COLO668 (cell line): ENCODE data around the gene TFCP2.
A peak's percentile ranks its signal among the peaks of the same experiment; 100 is the strongest.

Source experiments
- DNase-seq: peaks from one replicate; lab custom pipeline; 2025; ENCODE audit not compliant: unreplicated experiment; lab: John Stamatoyannopoulos, UW

TFCP2 gene

DNA sequence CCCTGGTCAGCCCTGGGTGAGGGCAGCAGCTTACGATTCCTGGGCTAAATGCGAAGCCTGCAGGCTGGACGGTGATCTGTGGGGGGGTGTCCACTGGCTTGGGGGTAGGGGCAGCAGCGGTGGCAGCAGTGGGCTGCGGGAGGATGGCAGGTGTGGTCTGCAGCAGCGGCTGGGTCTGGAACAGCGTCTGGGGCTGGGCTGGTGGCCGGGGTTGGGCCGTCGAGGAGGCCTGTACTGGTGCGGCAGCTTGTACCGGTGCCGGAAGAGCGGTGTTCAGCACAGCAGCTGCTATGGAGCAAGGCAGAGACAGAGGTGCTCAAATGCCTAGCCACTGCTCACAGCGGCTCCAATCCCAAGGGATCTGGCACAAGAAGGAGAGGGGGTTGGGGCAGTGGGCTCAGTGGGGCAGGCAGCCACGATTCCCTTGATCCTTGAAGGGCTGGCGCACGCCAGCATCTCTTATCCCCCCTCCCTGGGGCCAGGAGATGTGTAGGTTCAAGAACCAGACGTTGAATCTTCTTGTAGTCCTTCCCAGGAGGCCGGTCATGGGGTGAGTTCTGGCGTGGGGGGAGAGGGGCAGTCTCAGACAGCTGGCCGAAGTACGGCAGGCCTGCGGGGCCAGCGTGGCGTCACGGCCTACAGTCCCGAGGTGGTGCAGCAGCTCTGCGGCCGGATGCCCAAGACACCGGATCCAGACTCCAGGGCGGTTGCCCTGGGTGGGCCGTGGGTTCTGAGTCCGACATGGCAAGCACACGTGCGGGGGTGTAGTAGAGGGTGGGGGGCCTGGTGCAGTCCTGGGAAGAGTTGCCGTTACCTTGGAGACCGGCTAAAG is 25.0 kb upstream of the TFCP2 start:
- DNase-seq, result no peak

DNA sequence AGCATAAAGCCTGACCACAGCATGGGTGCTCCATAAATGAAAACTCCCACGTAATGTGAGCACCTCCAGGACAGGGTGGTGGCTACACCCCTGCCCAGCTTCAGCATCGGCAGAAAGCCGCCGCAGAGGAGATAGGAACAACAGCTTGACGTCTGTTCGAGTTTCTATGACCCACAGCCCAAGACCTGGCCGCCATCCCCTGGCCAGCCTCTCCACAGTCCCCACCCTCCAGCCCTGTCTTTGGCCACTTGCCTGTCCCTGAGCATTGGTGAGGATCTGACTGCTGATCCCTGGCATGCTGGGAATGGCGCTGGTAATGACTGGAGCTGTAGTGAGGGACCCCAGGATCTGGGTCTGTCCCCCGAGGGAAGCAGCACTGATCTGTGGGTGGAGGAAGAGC is 23.6 kb upstream of the TFCP2 start:
- DNase-seq, result no peak

GRCh38 chr12:51195841-51196240 is 22.9 kb upstream of the TFCP2 start:
- DNase-seq, result no peak

DNA sequence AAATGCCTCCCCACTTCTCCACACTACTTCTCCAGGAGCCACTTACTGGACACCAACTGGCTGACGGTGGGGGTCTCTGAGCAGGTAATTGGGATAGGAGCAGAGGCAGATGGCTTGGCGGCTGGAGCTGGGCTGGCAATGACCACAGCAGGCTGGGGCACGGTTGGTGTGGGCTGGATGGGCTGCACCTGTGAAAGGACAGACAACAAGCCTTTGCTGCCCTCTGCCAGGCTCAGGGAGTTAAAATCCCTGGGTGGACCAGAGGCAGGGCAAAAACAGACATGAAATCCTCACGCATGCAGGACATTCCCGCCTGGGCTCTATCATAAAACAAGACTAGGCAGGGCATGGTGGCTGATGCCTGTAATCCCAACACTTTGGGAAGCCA is 19.3 kb upstream of the TFCP2 start:
- no peak for DNase-seq

DNA sequence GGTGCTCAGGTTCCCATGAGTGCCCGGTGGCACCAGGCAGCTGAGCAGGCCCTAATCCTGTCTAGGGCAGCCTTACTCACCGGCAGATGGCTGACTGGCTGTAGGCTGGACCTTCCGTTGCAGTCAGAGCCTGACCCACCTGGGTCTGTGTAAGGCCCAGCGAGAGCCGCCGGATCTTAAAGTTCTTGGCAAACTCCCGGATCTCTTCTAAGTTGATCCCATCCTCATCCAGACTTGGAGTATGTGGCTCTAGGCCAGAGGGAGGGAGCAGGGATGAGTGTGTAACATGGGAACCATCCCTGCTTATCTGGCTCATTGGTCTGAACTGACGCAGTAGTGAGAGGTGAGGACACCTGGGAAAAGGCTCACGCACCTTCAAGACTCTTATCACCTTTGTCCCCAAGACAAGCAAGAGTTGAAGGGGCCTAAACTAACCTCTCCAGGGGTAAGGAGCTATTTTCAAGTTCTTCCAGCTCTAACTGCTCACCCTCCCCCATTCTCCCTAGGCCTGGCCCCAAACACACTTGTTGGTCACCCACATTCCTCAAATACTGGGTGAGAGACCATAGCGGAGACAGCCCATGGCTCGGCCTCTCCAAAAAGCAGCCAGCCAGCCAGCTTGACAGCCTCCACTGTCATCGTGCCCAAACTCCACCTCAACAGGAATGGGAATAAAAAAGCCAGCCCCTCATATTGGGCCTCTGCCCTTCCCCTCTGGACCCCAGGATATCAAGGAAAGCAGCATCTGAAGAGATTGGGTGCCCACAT is 18.8 kb upstream of the TFCP2 start:
- no peak for DNase-seq

GRCh38 chr12:51190820-51191219 is 17.9 kb upstream of the TFCP2 start:
- no peak for DNase-seq

- no peak for DNase-seq
Measured at GRCh38 chr12:51189790-51190355, 16.9 kb upstream of the TFCP2 start.

GRCh38 chr12:51188359-51189051 is 15.6 kb upstream of the TFCP2 start:
- no peak for DNase-seq

DNA sequence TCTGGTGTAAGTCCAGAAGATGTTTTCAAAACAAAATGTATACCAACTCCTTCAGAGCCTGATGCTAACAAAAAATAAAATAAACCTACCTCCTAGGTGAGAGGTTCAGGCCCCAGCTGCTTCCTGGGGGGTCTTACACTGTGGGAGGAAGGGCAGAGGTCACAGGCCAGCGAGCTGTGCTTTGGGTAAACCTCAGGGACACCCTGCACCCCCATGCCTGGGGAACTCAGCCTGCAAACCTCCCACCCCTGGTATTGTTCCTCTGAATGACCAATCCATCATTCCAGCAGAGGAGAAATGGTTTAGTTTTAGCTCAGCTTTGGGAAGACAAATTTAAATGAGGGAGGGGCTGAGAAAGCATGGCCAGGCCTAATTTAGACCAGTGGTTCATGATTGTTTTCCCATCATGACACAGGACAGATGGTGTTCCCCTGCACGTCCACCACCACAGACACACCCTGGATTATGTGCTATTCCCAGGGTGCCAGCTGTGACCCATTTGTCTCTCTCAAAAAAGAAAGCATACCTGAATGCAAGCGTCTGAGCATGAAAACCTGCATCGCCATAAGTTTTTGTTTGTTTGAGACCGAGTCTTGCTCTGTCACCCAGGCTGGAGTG is 14.5 kb upstream of the TFCP2 start:
- DNase-seq, result no peak

DNA sequence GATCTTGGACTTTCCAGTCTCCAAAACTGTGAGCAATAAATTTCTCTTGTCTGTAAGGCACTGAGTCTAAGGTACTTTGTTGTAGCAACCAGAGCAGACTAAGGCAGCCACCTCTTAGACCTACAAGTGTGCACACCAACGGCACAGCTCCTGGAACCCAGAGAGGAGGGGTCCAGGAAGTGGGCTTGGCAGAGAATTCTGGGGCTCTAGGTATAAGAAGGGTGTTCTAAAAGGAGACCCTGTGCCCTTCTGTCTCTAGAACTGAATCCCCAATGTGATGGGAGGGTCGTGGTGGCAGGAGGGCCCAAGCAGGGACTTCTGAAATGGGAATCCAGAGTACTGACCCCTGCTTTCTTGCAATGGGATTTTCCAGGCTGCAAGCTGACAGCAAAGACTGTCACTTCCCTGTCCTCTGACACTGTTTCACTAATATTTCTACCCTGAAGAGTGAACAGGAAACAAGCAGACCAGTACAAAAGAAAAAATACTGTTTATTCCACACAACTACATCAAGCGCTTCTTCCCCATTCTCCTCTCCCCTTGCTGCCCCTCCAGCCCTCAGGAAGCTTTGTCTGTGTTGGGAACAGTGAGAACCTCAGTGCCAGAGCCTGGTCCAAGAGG is 13.6 kb upstream of the TFCP2 start:
- no peak for DNase-seq

DNA sequence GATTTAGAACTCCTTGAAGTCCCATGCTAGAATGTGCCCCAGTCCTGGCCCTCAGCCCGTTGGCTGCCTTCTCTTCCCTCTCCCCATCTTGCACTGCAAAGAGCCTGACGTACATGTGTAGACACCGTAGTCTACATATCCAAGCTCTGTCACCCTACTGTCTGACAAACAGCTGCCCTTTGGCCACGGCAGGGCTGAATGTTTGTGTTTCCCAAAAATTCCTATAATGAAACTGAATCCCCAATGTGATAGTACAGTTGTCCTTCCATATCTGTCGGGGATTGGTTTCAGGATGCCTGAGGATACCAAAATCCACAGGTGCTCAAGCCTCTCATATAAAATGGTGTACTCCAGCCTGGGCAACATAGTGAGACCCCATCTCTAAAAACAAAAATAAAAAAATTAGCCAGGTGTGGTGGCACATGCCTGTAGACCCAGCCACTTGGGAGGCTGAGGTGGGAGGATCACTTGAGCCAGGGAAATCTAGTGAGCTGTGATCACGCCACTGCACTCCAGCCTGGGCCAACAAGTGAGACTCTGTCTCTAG is 12.3 kb upstream of the TFCP2 start:
- no peak for DNase-seq

GRCh38 chr12:51183816-51184215 is 10.9 kb upstream of the TFCP2 start:
- peak; percentile 75 for DNase-seq

DNA sequence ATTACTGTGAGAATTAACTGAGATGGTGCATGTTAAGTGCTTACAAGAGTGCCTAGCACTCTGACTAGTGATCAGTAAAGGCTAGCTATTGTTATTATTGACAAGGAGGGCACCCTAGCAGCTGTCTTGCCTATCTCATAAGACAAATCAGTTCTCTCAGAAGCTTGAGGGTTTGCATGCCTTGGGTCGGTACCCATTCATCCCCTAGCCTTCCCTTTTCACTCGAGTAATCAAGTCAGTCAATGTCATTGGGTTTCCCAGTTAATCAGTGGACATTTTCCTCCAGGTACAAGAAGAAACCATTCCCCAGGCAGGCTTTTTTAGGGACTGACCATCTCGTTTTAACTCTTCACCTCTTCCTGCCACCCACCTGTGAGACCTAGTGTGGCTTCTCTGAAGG is 10.4 kb upstream of the TFCP2 start:
- no peak for DNase-seq

- no peak for DNase-seq
Measured at GRCh38 chr12:51181558-51181957, 8.6 kb upstream of the TFCP2 start.

DNA sequence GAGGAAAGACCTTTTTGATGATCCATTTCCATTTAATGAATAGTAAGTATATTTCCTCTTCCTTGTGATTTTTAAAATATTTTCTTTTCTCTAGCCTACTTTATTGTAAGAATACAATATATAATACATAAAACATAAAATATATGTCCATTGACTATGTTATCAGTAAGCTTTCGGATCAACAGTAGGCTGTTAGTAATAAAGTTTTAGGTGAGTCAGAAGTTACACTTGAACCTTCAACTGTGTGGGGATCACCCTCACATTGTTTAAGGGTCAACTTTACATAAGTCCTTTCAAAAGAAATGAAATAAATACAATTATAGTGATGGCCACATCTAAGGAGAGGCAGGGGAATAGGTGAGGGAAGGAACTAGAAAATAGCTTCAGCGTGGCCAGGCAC is 5.0 kb upstream of the TFCP2 start:
- DNase-seq, result no peak

GRCh38 chr12:51174501-51174900 is 1.6 kb upstream of the TFCP2 start:
- no peak for DNase-seq

DNA sequence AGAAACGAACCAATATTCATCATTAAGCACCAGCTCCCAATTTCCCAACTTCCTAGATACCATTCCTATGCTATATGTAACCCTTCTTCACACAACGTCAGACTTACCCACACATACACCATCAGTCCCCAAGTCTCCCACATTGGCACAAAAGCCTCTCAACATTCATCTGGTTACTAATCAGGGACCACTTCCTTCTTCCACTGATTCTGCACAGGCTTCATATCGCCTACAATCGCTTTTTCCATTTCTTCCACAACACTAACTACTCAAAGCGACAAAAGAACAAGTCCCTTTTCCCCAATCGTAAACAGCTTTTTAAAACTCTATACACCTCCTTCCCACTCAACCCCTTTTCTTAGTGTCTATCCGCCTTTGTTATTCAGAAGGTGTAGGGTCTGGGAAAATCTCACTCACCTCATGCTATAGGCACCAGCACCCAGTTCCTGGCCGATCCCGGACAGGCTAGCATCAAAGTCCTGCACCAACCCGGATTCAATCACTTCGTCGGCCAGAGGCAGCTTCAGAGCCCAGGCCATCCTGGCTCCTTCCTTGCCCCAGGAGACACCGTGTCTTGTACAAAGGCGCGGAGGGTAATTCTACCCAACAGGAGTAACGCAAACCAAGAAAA is 936 bp downstream of the TFCP2 start:
- DNase-seq, result peak; percentile 5

DNA sequence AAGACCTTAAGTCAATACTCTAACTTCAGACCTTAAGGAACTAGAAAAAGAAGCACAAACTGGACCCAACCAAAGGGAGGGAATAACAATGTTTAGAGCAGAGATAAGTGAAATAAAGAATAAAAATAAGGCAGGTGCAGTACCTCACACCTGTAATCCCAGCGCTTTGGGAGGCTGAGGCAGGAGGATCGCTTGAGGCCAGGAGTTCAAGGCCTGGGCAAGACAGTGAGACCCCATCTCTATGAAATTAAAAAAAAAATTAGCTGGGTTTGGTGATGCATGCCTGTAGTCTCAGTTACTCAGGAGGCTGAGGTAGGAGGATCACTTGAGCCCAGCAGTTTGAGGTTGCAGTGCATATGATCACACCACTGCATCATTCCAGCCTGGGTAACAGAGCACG is 9.1 kb downstream of the TFCP2 start:
- DNase-seq, result no peak

DNA sequence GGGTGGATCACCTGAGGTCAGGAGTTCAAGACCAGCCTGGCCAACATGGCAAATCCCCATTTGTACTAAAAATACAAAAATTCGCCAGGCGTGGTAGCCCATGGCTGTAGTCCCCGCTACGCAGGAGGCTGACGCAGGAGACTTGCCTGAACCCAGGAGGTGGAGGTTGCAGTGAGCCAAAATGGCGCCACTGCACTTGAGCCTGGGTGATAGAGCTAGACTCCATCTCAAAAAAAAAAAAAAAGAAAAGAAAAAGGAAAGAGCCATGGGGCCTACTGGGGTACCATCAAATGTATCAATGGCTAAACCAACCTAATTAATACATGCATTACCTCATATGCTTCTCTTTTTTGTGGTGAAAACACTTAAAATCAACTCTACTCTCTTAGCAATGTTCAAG is 10.7 kb downstream of the TFCP2 start:
- no peak for DNase-seq
